SIG-M5 treated with dmso at 0.1 percent for 504 hours (cell line): ENCODE data around the gene FASN.

Experiments
- DNase-seq: peaks from one replicate; lab custom pipeline; 2025; ENCODE audit not compliant: unreplicated experiment; lab: John Stamatoyannopoulos, UW

The FASN gene

DNA sequence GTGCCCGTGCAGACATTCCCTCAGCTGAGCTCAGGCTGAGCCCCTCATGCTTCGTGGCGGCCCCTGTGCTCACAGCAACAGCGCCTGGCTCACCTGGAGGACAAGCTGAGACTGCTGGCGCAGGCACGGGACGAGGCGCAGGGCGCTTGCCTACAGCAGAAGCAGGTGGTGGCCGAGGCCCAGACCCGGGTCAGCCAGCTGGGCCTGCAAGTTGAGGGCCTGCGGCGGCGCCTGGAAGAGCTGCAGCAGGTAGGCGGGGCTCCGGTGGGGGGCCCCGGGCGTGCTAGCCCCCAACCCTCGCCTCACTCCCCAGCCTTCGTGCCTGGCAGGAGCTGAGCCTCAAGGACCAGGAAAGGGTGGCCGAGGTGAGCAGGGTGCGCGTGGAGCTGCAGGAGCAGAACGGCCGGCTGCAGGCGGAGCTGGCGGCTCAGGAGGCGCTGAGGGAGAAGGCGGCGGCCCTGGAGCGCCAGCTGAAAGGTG, 68.0 kb downstream of the FASN start:
- DNase-seq: no peak

- no peak for DNase-seq
These were observed 68.6 kb downstream of the FASN start for GRCh38 chr17:82029391-82029790.

DNA sequence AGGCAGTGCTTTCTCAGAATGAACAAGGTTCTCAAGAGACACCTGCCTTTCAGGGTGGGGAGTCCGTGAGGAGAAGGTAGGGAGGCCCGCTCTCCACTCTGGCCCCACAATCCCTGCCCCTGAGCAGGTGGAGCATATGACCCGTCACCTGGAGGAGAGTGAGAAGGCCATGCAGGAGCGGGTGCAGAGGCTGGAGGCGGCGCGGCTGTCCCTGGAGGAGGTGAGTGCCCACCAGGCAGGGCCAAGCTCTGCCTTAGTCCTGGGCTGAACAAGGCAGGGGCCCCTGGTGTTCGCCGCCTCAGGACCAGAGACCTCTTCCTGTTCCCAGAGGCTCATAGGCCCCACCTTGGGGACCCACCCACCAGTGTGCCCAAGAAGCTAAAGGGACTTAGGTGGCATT, 69.1 kb downstream of the FASN start:
- DNase-seq: no peak
